Activated B cell treated with CpG ODN at 0.5 μM for 24 hours (primary cell): Measurements from ENCODE around the gene VEZF1. TPM values are rescaled to one million over a fixed set of nuclear protein-coding genes. Genes with fewer than 3 reads are reported as not detected.
"Not testable (repeated sequence)": the region's sequence is repeated elsewhere in the genome, so short reads cannot be mapped to it uniquely, and the experiment has no call there.

ENCODE experiments used
- ATAC-seq: fragments of 200-7000 bp; cut with Tn5 transposase; one replicate; pipeline ENCODE4 v1.10.0; 2021; ENCODE audit warnings: low read depth, mild to moderate bottlenecking, moderate library complexity
- CTCF ChIA-PET: fragments of 350-600 bp; sonication (Branson Sonifier 250); formaldehyde crosslinking; loops from one replicate; lab custom pipeline; 2021; ENCODE audit warnings: antibody characterized with exemption; lab: Charles Lee
- POLR2A ChIA-PET: fragments of 350-600 bp; sonication (Branson Sonifier 250); formaldehyde crosslinking; loops from one replicate; lab custom pipeline; 2021; ENCODE audit warnings: antibody characterized with exemption; lab: Charles Lee
- DNase-seq: peaks from one replicate; pipeline ENCODE4 v3.0.0; 2022
- H3K27ac Mint-ChIP-seq: one replicate; pipeline ENCODE4 v1.8.0; 2020; ENCODE audit warnings: mixed read lengths
- H3K27me3 Mint-ChIP-seq: one replicate; pipeline ENCODE4 v1.8.0; 2021; ENCODE audit warnings: mixed read lengths
- H3K36me3 Mint-ChIP-seq: one replicate; pipeline ENCODE4 v1.8.0; 2021; ENCODE audit warnings: low read depth, mixed read lengths
- H3K4me1 Mint-ChIP-seq: one replicate; pipeline ENCODE4 v1.8.0; 2021; ENCODE audit warnings: mixed read lengths
- H3K4me3 Mint-ChIP-seq: one replicate; pipeline ENCODE4 v1.8.0; 2020; ENCODE audit warnings: mild to moderate bottlenecking, mixed read lengths
- H3K9me3 Mint-ChIP-seq: one replicate; pipeline ENCODE4 v1.8.0; 2020; ENCODE audit warnings: mixed read lengths
- CTCF ChIP-seq: fragments of 200-600 bp; IDR thresholded peaks from one replicate; pipeline ENCODE4 v1.8.0; 2022; ENCODE audit warnings: antibody characterized with exemption, mild to moderate bottlenecking
- intact Hi-C: fragments of 100-400 bp; cut with micrococcal nuclease; formaldehyde crosslinking; loops from one replicate; pipeline ENCODE4 v1.15.1; 2024
- total RNA-seq: library from RNA; stranded (reverse); gene quantifications from 2 replicates; pipeline ENCODE4 v1.2.3, GENCODE V29; 2022

VEZF1 gene
- total RNA-seq, 1 donor from 2014 or later, result 45.1 TPM

- Mint-ChIP-seq H3K9me3 (no peaks in the 10 kb centered on the region), H3K36me3 (no peaks in the 10 kb centered on the region), H3K4me3 (no peak overlapping the region), H3K4me1 (peaks cover 3% of the 10 kb centered on the region), H3K27me3 (peaks cover 45% of the 10 kb centered on the region), H3K27ac (no peak overlapping the region)
- ATAC-seq (no peak), DNase-seq (no peak)
- TF ChIP-seq CTCF, result no peak
- CTCF ChIA-PET, result interaction anchor here (0.9 kb wide), 1 partner anchor 70 kb away, joined by 4 read pairs; no protein-coding TSS in a partner anchor
- POLR2A ChIA-PET, result no interaction called here
- intact Hi-C loops, result no loop called here
Observed at GRCh38 chr17:57962279-57963148, 25.5 kb downstream of the VEZF1 start.

- ChIA-PET POLR2A (no interaction called here), CTCF (no interaction called here)
- no peak for DNase-seq
- H3K4me1 Mint-ChIP-seq, result peaks cover 21% of the 10 kb centered on the region
- no peaks in the 10 kb centered on the region for H3K36me3 Mint-ChIP-seq
- no peak overlapping the region for H3K4me3 Mint-ChIP-seq
- no peak overlapping the region for H3K27ac Mint-ChIP-seq
- no peak for ATAC-seq
- no peaks in the 10 kb centered on the region for H3K9me3 Mint-ChIP-seq
- TF ChIP-seq CTCF, result no peak
- intact Hi-C loops, result no loop called here
- H3K27me3 Mint-ChIP-seq, result peaks cover 58% of the 10 kb centered on the region
Observed at GRCh38 chr17:57959929-57960328, 28.1 kb downstream of the VEZF1 start.

GRCh38 chr17:57958391-57958790, 29.7 kb downstream of the VEZF1 start:
- DNase-seq, POLR2A ChIA-PET, ATAC-seq, H3K36me3 Mint-ChIP-seq, intact Hi-C loops, H3K4me3 Mint-ChIP-seq, H3K9me3 Mint-ChIP-seq, H3K27ac Mint-ChIP-seq: not testable (repeated sequence)
- Mint-ChIP-seq H3K27me3 (peaks cover 62% of the 10 kb centered on the region), H3K4me1 (peaks cover 24% of the 10 kb centered on the region)
- CTCF ChIA-PET, result interaction anchor here (0.6 kb wide), 1 partner anchor 576 kb away, joined by 3 read pairs; no protein-coding TSS in a partner anchor

- ChIA-PET POLR2A (no interaction called here), CTCF (interaction anchor here (0.6 kb wide), 1 partner anchor 576 kb away, joined by 3 read pairs; no protein-coding TSS in a partner anchor)
- no peak for TF ChIP-seq CTCF
- no peak overlapping the region for H3K4me3 Mint-ChIP-seq
- peaks cover 24% of the 10 kb centered on the region for H3K4me1 Mint-ChIP-seq
- H3K27me3 Mint-ChIP-seq, result peaks cover 65% of the 10 kb centered on the region
- no peaks in the 10 kb centered on the region for H3K9me3 Mint-ChIP-seq
- intact Hi-C loops, result loop anchor here (2.0 kb wide), 2 partner anchors 29 to 41 kb away; no protein-coding TSS in a partner anchor
- H3K36me3 Mint-ChIP-seq, result no peaks in the 10 kb centered on the region
- H3K27ac Mint-ChIP-seq, result no peak overlapping the region
- ATAC-seq, result no peak
- no peak for DNase-seq
Observed at GRCh38 chr17:57957886-57958285, 30.2 kb downstream of the VEZF1 start.

DNA sequence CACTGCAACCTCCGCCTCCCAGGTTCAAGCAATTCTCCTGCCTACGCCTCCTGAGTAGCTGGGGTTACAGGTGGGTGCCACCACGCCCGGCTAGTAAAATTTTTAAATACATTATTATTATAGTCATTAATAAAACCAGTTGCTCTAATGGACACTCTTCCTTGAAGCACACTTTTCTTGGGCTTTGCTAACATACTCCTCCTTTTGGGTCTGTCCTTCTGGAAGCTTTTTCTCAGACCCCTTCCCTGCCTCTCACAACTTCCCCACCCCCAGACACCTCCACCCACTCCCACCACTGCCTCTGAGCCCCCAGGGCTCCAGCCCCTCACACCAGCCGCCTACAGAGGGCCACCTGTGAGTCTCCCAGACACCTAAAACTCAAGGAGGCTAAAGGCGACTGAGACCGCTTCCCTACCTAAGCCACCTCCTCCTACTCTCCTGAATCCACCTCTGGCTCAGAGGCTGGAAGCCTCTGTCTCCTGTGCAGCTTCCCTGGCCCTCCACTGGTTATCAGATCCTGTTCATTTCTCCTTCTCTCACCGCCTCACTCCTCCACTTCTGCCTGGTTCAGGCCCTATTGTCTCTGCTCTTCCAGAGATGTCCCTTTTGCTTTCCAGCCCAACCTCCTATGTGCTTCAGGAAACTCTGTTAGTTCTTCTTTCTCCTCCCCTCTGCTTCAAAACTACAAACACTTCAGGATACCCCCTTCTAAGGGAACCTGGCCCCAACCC, 30.8 kb downstream of the VEZF1 start:
- no peak for ATAC-seq
- H3K27me3 Mint-ChIP-seq, result peaks cover 65% of the 10 kb centered on the region

More for the DNA sequence above, 30.8 kb downstream of the VEZF1 start:
- Mint-ChIP-seq H3K4me1 (peaks cover 24% of the 10 kb centered on the region), H3K27ac (no peak overlapping the region), H3K36me3 (no peaks in the 10 kb centered on the region), H3K4me3 (no peak overlapping the region), H3K9me3 (no peaks in the 10 kb centered on the region)
- CTCF ChIA-PET, result no interaction called here
- intact Hi-C loops, result loop anchor here (2.0 kb wide), 2 partner anchors 30 to 40 kb away; no protein-coding TSS in a partner anchor
- no peak for DNase-seq
- no peak for TF ChIP-seq CTCF
- POLR2A ChIA-PET, result interaction anchor here (5.2 kb wide), 1 partner anchor 18 kb away, joined by 35 read pairs; no protein-coding TSS in a partner anchor
